ENCODE data around the gene LRP5.

DNA sequence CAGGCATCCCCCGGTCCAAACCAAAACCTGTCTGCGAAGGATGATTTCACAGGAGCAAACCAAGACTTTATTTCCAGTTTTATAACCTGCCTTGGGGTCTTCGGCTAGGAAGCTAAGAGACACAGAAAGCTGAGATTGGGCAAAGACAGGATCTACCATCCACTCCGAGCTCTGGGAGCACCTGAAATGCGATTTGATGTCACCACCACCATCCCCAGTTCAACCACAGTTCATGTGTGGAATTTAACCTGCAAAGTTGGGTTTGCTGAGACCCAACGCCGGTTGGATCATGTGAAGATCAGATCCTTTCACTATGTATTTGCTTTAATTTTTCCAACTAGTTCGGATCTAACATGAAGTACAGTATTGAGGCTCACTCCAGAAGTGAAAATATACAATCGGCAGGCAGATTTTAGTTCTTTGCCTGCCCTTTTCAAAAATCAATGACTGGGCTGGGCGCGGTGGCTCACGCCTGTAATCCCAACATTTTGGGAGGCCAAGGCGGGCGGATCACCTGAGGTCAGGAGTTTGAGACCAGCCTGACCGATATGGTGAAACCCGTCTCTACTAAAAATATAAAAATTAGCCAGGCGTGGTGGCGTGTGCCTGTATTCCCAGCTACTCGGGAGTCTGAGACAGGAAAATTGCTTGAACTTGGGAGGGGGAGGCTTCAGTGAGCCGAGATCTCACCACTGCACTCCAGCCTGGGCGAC, 39.2 kb upstream of the LRP5 start:
- TF ChIP-seq, protein P1, sequence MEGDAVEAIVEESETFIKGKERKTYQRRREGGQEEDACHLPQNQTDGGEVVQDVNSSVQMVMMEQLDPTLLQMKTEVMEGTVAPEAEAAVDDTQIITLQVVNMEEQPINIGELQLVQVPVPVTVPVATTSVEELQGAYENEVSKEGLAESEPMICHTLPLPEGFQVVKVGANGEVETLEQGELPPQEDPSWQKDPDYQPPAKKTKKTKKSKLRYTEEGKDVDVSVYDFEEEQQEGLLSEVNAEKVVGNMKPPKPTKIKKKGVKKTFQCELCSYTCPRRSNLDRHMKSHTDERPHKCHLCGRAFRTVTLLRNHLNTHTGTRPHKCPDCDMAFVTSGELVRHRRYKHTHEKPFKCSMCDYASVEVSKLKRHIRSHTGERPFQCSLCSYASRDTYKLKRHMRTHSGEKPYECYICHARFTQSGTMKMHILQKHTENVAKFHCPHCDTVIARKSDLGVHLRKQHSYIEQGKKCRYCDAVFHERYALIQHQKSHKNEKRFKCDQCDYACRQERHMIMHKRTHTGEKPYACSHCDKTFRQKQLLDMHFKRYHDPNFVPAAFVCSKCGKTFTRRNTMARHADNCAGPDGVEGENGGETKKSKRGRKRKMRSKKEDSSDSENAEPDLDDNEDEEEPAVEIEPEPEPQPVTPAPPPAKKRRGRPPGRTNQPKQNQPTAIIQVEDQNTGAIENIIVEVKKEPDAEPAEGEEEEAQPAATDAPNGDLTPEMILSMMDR (IDR thresholded peaks at IDR 0.05): no peak
- TF ChIP-seq POLR2A (IDR thresholded peaks at IDR 0.05): no peak
